ENCODE measurements around the gene SMAD3. TPM values are rescaled to one million over a fixed set of nuclear protein-coding genes. Genes with fewer than 3 reads are reported as not detected.
A peak's percentile ranks its signal among the peaks of the same experiment; 100 is the strongest.

The SMAD3 gene
- total and polyA plus RNA-seq, 2 of the 4 experiments (the other 2 are of a cell fraction), result 71.0 to 177 TPM

- Histone ChIP-seq H3K9me1 (ENCODE audit: insufficient read depth, low read length) (peaks cover 52% of the 10 kb centered on the region), H4K8ac (ENCODE audit: low read depth in 2 of 2, low read length in 2 of 2) (peak overlapping the region; percentile 95 to 97), H3K4me1 (ENCODE audit: control insufficient read depth, insufficient read depth, low read length) (peaks cover 57% of the 10 kb centered on the region), H3K27me3 (ENCODE audit: control insufficient read depth, insufficient read depth, low read length) (no peaks in the 10 kb centered on the region), H3K27ac (ENCODE audit: insufficient read depth, low read length) (peak overlapping the region; percentile 99), H3K23ac (ENCODE audit: low read depth, low read length) (peak overlapping the region; percentile 97), H3K9me3 (ENCODE audit: control insufficient read depth, insufficient read depth, low read length) (no peaks in the 10 kb centered on the region), H4K91ac (ENCODE audit: insufficient read depth, low read depth, low read length) (peak overlapping the region; percentile 95), H3K4me2 (ENCODE audit: low read depth, low read length) (peak overlapping the region; percentile 27), H3K14ac (replicated peaks; ENCODE audit: low read depth, low read length) (peak overlapping the region; percentile 97), H2BK5ac (ENCODE audit: low read depth, low read length, poor library complexity, severe bottlenecking) (peak overlapping the region; percentile 97), H2AFZ (replicated peaks; ENCODE audit: low read length, poor library complexity) (peak overlapping the region; percentile 75), H3K18ac (ENCODE audit: low read depth, low read length) (peak overlapping the region; percentile 97), H3K4ac (ENCODE audit: low read depth, low read length) (peak overlapping the region; percentile 98), H3K4me3 (ENCODE audit: insufficient read depth, low read depth, low read length) (no peak overlapping the region), H2AK9ac (replicated peaks; ENCODE audit: low read depth, low read length, poor library complexity) (peak overlapping the region; percentile 71), H4K5ac (ENCODE audit: low read depth, low read length) (peak overlapping the region; percentile 93), H3K79me1 (ENCODE audit: low read depth in 1 of 2, low read length in 2 of 2) (peaks cover 8 to 82% of the 10 kb centered on the region in 2 experiments), H2BK20ac (ENCODE audit: low read depth, low read length) (peak overlapping the region; percentile 93), H4K20me1 (ENCODE audit: insufficient read depth, low read length) (peaks cover 18% of the 10 kb centered on the region; the same call in 1 of the 2 replicates), H3K9ac (ENCODE audit: low read depth, low read length) (peak overlapping the region; percentile 62), H2BK15ac (ENCODE audit: low read depth, low read length) (peak overlapping the region; percentile 97; the same call in 2 of the 3 replicates), H3K36me3 (ENCODE audit: control insufficient read depth, insufficient read depth, low read length) (peaks cover 36% of the 10 kb centered on the region), H2BK120ac (ENCODE audit: low read depth, low read length) (peak overlapping the region; percentile 97), H2AK5ac (ENCODE audit: low read depth, low read length) (peak overlapping the region; percentile 99), H3K56ac (ENCODE audit: extremely low read depth, insufficient read depth, low read length) (peak overlapping the region; percentile 73)
- DNase-seq, result peak; percentile 97
- dilution Hi-C loops (cut with HindIII; ENCODE audit: low sequenced_read_pairs, unreplicated experiment) (no loop called here), intact Hi-C loops (cut with micrococcal nuclease) (no loop called here), in situ Hi-C loops (cut with MboI; ENCODE audit: low sequenced_read_pairs) (no loop called here)
- TF ChIP-seq NFE2L2 (IDR thresholded peaks at IDR 0.05; ENCODE audit: low read depth, low read length) (peak; percentile 81), RFX5 (IDR thresholded peaks at IDR 0.05; ENCODE audit: low read depth, low read length) (no peak), FOS (IDR thresholded peaks at IDR 0.05; ENCODE audit: low read depth, low read length) (peak; percentile 92), MXI1 (IDR thresholded peaks at IDR 0.05; ENCODE audit: borderline replicate concordance, low read depth, low read length) (peak; percentile 64), MAFK (IDR thresholded peaks at IDR 0.05; ENCODE audit: low read depth, low read length) (no peak), BHLHE40 (IDR thresholded peaks at IDR 0.05; ENCODE audit: low read depth, low read length) (0 out of 2 replicates have a peak, but pooled peaks have one; percentile 34), CEBPB (IDR thresholded peaks at IDR 0.05; ENCODE audit: low read depth, low read length) (no peak), MAZ (IDR thresholded peaks at IDR 0.05; ENCODE audit: borderline replicate concordance, low read depth, low read length) (peak; percentile 91), SMC3 (IDR thresholded peaks at IDR 0.05; ENCODE audit: low read depth, low read length) (peak; percentile 10; the same call in 1 of the 2 replicates), POLR2A (IDR thresholded peaks at IDR 0.05; ENCODE audit: low read depth, low read length) (0 out of 2 replicates have a peak, but pooled peaks have one; percentile 17)
- CTCF ChIA-PET, result no interaction called here
- POLR2A ChIA-PET (ENCODE audit: unreplicated experiment), result no interaction called here
- 15% methylated on average over 8 of the region's 27 CpGs; no CpG with 5 or more reads in 1 of the 2 experiments for WGBS, 2 experiments (ENCODE audit: extremely low coverage in 2 of 2, insufficient read length in 1 of 2)
- no TSS peak for BruUV-seq (replicated peaks)
- ATAC-seq (ENCODE audit: low read depth), result peak; percentile 45
Observed at GRCh38 chr15:67120839-67121643, 55.6 kb downstream of the SMAD3 start.
